Measurements from ENCODE around the gene FAM168A. TPM values are rescaled to one million over a fixed set of nuclear protein-coding genes. Genes with fewer than 3 reads are reported as not detected.
A peak's percentile ranks its signal among the peaks of the same experiment; 100 is the strongest.

The FAM168A gene
- total and polyA plus RNA-seq, 2 of the 8 experiments (the other 6 are each of a cell fraction or from before 2014, with no cell fraction given) = 17.1 to 21.6 TPM

DNA sequence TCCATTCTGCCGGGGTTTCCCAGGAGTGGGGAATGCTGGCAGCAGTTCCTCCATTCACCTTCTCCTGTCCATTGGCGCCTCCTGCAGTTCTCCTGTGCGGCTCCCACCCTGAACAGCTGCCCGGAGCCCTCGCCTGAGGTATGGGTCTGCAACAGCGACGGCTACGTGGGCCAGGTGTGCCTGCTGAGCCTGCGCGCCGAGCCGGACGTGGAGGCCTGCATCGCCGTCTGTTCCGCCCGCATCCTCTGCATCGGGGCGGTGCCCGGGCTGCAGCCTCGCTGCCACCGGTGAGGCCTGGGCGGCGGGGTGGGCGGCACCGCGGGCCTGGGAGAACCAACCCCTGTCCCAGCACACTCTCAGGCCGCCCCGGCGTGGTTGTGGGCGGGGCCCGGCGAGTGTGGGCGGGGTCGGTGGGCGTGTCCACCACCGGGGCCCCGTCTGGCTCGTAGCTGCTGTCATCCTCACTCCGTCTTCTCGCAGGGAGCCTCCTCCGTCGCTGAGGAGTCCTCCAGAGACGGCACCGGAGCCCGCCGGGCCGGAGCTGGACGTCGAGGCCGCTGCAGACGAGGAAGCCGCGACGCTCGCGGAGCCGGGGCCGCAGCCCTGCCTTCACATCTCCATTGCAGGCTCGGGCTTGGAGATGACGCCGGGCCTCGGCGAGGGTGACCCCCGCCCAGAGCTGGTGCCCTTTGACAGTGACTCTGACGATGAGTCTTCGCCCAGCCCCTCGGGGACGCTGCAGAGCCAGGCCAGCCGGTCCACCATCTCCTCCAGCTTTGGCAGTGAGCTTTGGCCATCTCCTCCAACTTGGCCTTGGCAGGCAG, 235.7 kb downstream of the FAM168A start:
- Histone ChIP-seq H3K23me2 (ENCODE audit: low read depth, low read length) (peaks cover 3% of the 10 kb centered on the region; the same call in 1 of the 2 replicates), H4K5ac (ENCODE audit: insufficient read length, low read depth, low read length) (no peak overlapping the region), H3K4me1 (replicated peaks in 1 of 4; ENCODE audit: control insufficient read depth in 3 of 4, insufficient read depth in 4 of 4, low read length in 3 of 4) (peaks cover 0 to 3% (median under 1%) of the 10 kb centered on the region in 4 experiments; a peak in 3 of 7 replicates), H2BK15ac (ENCODE audit: low read length) (no peak overlapping the region; the same call in 1 of the 2 replicates), H3K14ac (ENCODE audit: insufficient read length) (no peak overlapping the region), H2BK20ac (ENCODE audit: low read length) (no peak overlapping the region), H3K4me3 (ENCODE audit: extremely low read depth in 1 of 4, insufficient read depth in 2 of 4, low read depth in 3 of 4, low read length in 4 of 4) (peak overlapping the region in 3 of 4 experiments; percentile 19 to 52 (median 32); a peak in 5 of 8 replicates), H3K27ac (ENCODE audit: low read depth, low read length) (no peak overlapping the region), H3K27me3 (replicated peaks in 1 of 4; ENCODE audit: control insufficient read depth in 3 of 4, extremely low read depth in 1 of 4, insufficient read depth in 3 of 4, low read length in 3 of 4) (peaks cover 0 to 4% (median 2%) of the 10 kb centered on the region in 4 experiments; a peak in 4 of 7 replicates), H3K9me3 (ENCODE audit: insufficient read depth in 2 of 2, low read depth in 1 of 2, low read length in 1 of 2) (no peaks in the 10 kb centered on the region), H3K56ac (replicated peaks; ENCODE audit: insufficient read length, low read depth, low read length) (no peak overlapping the region), H3K4ac (replicated peaks; ENCODE audit: insufficient read length, low read depth, low read length) (peak overlapping the region; percentile 28), H3K23ac (ENCODE audit: insufficient read length) (no peak overlapping the region), H2BK120ac (replicated peaks; ENCODE audit: low read depth, low read length) (no peak overlapping the region), H2AFZ (ENCODE audit: low read length) (no peak overlapping the region; the same call in 1 of the 2 replicates), H4K20me1 (replicated peaks in 1 of 2; ENCODE audit: control insufficient read depth in 1 of 2, insufficient read depth in 2 of 2, low read length in 2 of 2) (peaks cover 5% of the 10 kb centered on the region in 2 experiments), H2AK5ac (ENCODE audit: low read depth, low read length) (no peak overlapping the region), H3K36me3 (ENCODE audit: control insufficient read depth in 2 of 4, insufficient read depth in 4 of 4, low read length in 3 of 4) (no peaks in the 10 kb centered on the region), H2BK12ac (ENCODE audit: low read depth, low read length) (no peak overlapping the region), H3K79me1 (ENCODE audit: low read depth, low read length) (no peaks in the 10 kb centered on the region), H3K18ac (ENCODE audit: extremely low read depth, low read length) (no peak overlapping the region), H2BK5ac (ENCODE audit: low read depth, low read length) (no peak overlapping the region), H4K91ac (replicated peaks; ENCODE audit: insufficient read length, low read length) (no peak overlapping the region), H3K4me2 (ENCODE audit: insufficient read depth in 1 of 2, low read depth in 2 of 2, low read length in 2 of 2) (peak overlapping the region; percentile 36 to 84), H3K79me2 (ENCODE audit: control insufficient read depth in 1 of 2, insufficient read depth in 2 of 2, low read length in 2 of 2) (no peaks in the 10 kb centered on the region), H3K9ac (replicated peaks in 1 of 4; ENCODE audit: extremely low read depth in 1 of 4, low read depth in 3 of 4, low read length in 3 of 4) (no peak overlapping the region; a peak in 1 of 7 replicates), H4K8ac (ENCODE audit: extremely low read depth, insufficient read depth, low read length) (peak overlapping the region; percentile 73; the same call in 1 of the 2 replicates)
- CTCF ChIA-PET (ENCODE audit: partially characterized antibody) = interaction anchor here (0.6 to 59.1 kb wide), 15 partner anchors 12 to 297 kb away, joined by 3 to 1456 read pairs (median 4); partner anchors contain the start of genes ARHGEF17 and RELT
- WGBS, 2 experiments (ENCODE audit: extremely low coverage in 1 of 2, insufficient coverage in 1 of 2, insufficient read length in 1 of 2, insufficient replicate concordance in 2 of 2, low coverage in 1 of 2, low lambda C conversion rate in 2 of 2, missing lambda C conversion rate in 1 of 2) = 10% methylated on average over 50 of the region's 70 CpGs; no CpG with 5 or more reads in 1 of the 2 experiments
- no peak for FAIRE-seq
- POLR2A ChIA-PET (ENCODE audit: partially characterized antibody) = interaction anchor here (1.3 to 1.7 kb wide), 2 partner anchors 10 to 18 kb away, joined by 4 to 8 read pairs; no protein-coding TSS in a partner anchor
- DNase-seq (ENCODE audit: low read depth in 1 of 2, low spot score in 2 of 2) = peak; percentile 65 to 99
- TF ChIP-seq BCL11A (IDR thresholded peaks at IDR 0.05; ENCODE audit: low read depth in 2 of 2, low read length in 2 of 2) = no peak
- TF ChIP-seq TEAD4 (IDR thresholded peaks at IDR 0.05; ENCODE audit: low read depth, low read length) = peak; percentile 52; the same call in 1 of the 2 replicates
- TF ChIP-seq, protein P1, sequence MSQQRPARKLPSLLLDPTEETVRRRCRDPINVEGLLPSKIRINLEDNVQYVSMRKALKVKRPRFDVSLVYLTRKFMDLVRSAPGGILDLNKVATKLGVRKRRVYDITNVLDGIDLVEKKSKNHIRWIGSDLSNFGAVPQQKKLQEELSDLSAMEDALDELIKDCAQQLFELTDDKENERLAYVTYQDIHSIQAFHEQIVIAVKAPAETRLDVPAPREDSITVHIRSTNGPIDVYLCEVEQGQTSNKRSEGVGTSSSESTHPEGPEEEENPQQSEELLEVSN (IDR thresholded peaks at IDR 0.05) = peak; percentile 33; the same call in 1 of the 2 replicates
- TF ChIP-seq SP4 (IDR thresholded peaks at IDR 0.05; ENCODE audit: low read length) = no peak
- no peak for TF ChIP-seq RXRA (IDR thresholded peaks at IDR 0.05; ENCODE audit: insufficient read depth, low read depth, low read length)
- TF ChIP-seq JUND (IDR thresholded peaks at IDR 0.05; ENCODE audit: low read length) = no peak
- no peak for TF ChIP-seq NANOG (IDR thresholded peaks at IDR 0.05; ENCODE audit: insufficient read depth, low read depth, low read length, poor library complexity, severe bottlenecking)
- TF ChIP-seq RNF2 (IDR thresholded peaks at IDR 0.05; ENCODE audit: borderline replicate concordance, low read depth, low read length, missing control alignments, poor library complexity, severe bottlenecking) = no peak
- no peak; a peak in 1 of 4 replicates for TF ChIP-seq SIN3A (conservative IDR thresholded peaks at IDR 0.05 in 1 of 2, IDR thresholded peaks at IDR 0.05 in 1 of 2; ENCODE audit: low read depth in 1 of 2, low read length in 2 of 2)

Data from H1 (cell line).